Ovary (tissue), 3 donors: ENCODE measurements around the gene PDK4.

Experiments
- POLR2A ChIP-seq: fragments of 450-650 bp; IDR thresholded peaks from one replicate; pipeline ENCODE4 v1.6.1; 2017; ENCODE audit warnings: antibody characterized with exemption, mild to moderate bottlenecking, moderate library complexity
- TF ChIP-seq, protein P1 (sequence below), 3 donors: fragments of 450-650 bp in 2 of 3; fragments of 200-600 bp in 1 of 3; IDR thresholded peaks; one replicate each; pipeline versions ENCODE4 v1.5.1 to v1.8.0; 2016 to 2022; ENCODE audit warnings: antibody characterized with exemption in 3 of 3, mild to moderate bottlenecking in 1 of 3
- donor health status: DM: no; HTN: no; CAD: no.

DNA sequence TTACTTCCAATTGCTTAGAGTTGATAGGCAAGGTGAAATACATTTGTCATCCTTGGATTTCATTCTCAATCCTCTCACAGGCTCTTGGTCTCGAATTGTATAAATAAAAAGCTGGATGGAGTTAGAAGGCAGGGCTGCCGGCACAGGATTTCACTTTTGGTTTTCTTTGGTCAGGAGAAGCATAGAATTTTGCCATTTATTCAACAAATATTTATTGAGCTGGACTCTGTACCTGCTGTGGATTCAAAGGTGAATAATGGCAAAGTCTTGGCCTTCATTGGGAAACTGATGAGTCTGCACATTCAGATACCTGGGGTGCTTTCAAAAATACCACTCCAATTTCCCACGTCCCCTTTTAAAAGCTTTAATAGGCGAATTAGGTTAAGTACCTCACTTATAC is 49.7 kb downstream of the PDK4 start:
- TF ChIP-seq, protein P1, sequence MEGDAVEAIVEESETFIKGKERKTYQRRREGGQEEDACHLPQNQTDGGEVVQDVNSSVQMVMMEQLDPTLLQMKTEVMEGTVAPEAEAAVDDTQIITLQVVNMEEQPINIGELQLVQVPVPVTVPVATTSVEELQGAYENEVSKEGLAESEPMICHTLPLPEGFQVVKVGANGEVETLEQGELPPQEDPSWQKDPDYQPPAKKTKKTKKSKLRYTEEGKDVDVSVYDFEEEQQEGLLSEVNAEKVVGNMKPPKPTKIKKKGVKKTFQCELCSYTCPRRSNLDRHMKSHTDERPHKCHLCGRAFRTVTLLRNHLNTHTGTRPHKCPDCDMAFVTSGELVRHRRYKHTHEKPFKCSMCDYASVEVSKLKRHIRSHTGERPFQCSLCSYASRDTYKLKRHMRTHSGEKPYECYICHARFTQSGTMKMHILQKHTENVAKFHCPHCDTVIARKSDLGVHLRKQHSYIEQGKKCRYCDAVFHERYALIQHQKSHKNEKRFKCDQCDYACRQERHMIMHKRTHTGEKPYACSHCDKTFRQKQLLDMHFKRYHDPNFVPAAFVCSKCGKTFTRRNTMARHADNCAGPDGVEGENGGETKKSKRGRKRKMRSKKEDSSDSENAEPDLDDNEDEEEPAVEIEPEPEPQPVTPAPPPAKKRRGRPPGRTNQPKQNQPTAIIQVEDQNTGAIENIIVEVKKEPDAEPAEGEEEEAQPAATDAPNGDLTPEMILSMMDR (IDR thresholded peaks at IDR 0.05): no peak
- TF ChIP-seq POLR2A: no peak
